ENCODE results near the gene WDR93. TPM values are rescaled to one million over a fixed set of nuclear protein-coding genes. Genes with fewer than 3 reads are reported as not detected.

The WDR93 gene
- total and polyA plus RNA-seq, 4 donors: 0.08 TPM; not detected in 2

- no peak for DNase-seq (ENCODE audit: low spot score)
Observed at GRCh38 chr15:89670971-89671560, 19.5 kb upstream of the WDR93 start.

More at GRCh38 chr15:89670971-89671560, 19.5 kb upstream of the WDR93 start:
- Histone ChIP-seq H3K9ac (ENCODE audit: low read depth in 1 of 2, low read length in 2 of 2) (no peak overlapping the region), H3K27me3 (ENCODE audit: control insufficient read depth in 4 of 4, insufficient read depth in 4 of 4, low read length in 3 of 4) (no peaks in the 10 kb centered on the region), H3K4me3 (ENCODE audit: low read depth in 1 of 3, low read length in 3 of 3) (no peak overlapping the region), H3K36me3 (ENCODE audit: control insufficient read depth in 4 of 4, insufficient read depth in 3 of 4, low read depth in 1 of 4, low read length in 3 of 4) (peaks cover 0 to 11% (median 1%) of the 10 kb centered on the region in 4 donors), H3K4me1 (ENCODE audit: control insufficient read depth in 4 of 4, insufficient read depth in 4 of 4, low read length in 3 of 4) (peaks cover 0 to 24% (median 20%) of the 10 kb centered on the region in 4 donors), H3K9me3 (ENCODE audit: control insufficient read depth in 4 of 4, low read length in 3 of 4) (no peaks in the 10 kb centered on the region), H3K27ac (ENCODE audit: low read depth in 1 of 2, low read length in 2 of 2) (no peak overlapping the region)
- 91% methylated on average over 12 of the region's 12 CpGs for WGBS
- no peak for TF ChIP-seq ATF3 (IDR thresholded peaks at IDR 0.05)
- TF ChIP-seq FOXA1 (IDR thresholded peaks at IDR 0.05): no peak
- no peak for TF ChIP-seq SP1 (IDR thresholded peaks at IDR 0.05)
- TF ChIP-seq RXRA (IDR thresholded peaks at IDR 0.05): no peak
- TF ChIP-seq HNF4G (IDR thresholded peaks at IDR 0.05): no peak
- no peak for TF ChIP-seq ZBTB33 (IDR thresholded peaks at IDR 0.05)
- TF ChIP-seq JUND (IDR thresholded peaks at IDR 0.05): no peak
- TF ChIP-seq REST (IDR thresholded peaks at IDR 0.05): no peak
- no peak for TF ChIP-seq FOXA2 (IDR thresholded peaks at IDR 0.05)
- no peak for TF ChIP-seq YY1 (IDR thresholded peaks at IDR 0.05)
- no peak for TF ChIP-seq MAX (IDR thresholded peaks at IDR 0.05)
- TF ChIP-seq TAF1 (conservative IDR thresholded peaks at IDR 0.05): no peak
- TF ChIP-seq EGR1 (IDR thresholded peaks at IDR 0.05; ENCODE audit: low read depth in 2 of 2): no peak
- no peak for TF ChIP-seq GABPA (IDR thresholded peaks at IDR 0.05 in 1 of 2, conservative IDR thresholded peaks at IDR 0.05 in 1 of 2)
- no peak for TF ChIP-seq HNF4A (conservative IDR thresholded peaks at IDR 0.05)
- TF ChIP-seq RAD21 (IDR thresholded peaks at IDR 0.05): no peak
